ENCODE measurements around the gene HDGFL2. TPM values are rescaled to one million over a fixed set of nuclear protein-coding genes. Genes with fewer than 3 reads are reported as not detected.

The HDGFL2 gene
- total RNA-seq, 1 experiment from 2014 or later = 108 TPM

- Histone ChIP-seq H2BK15ac (ENCODE audit: low read depth, low read length) (no peak overlapping the region), H3K4me2 (ENCODE audit: insufficient read depth, insufficient read length, low read length) (no peak overlapping the region), H4K8ac (replicated peaks; ENCODE audit: insufficient read length, low read depth, low read length) (no peak overlapping the region), H3K9me3 (ENCODE audit: control insufficient read depth, low read depth, low read length) (no peaks in the 10 kb centered on the region), H3K27ac (ENCODE audit: insufficient read length, low read depth, low read length) (no peak overlapping the region), H3T11ph (ENCODE audit: low read length) (no peak overlapping the region), H2BK120ac (ENCODE audit: low read depth, low read length, poor library complexity, severe bottlenecking) (no peak overlapping the region), H2BK20ac (ENCODE audit: low read depth, low read length, poor library complexity, severe bottlenecking) (no peak overlapping the region), H3K18ac (ENCODE audit: insufficient read length, low read depth, low read length) (no peak overlapping the region), H3K79me1 (ENCODE audit: insufficient read depth, low read depth, low read length, poor library complexity, severe bottlenecking) (no peaks in the 10 kb centered on the region), H4K5ac (ENCODE audit: insufficient read length, low read depth, low read length) (no peak overlapping the region), H4K91ac (ENCODE audit: insufficient read length, low read depth, low read length) (no peak overlapping the region), H3K56ac (ENCODE audit: insufficient read length, low read depth, low read length) (no peak overlapping the region), H3K4me1 (ENCODE audit: insufficient read depth, low read length) (no peaks in the 10 kb centered on the region; the same call in 1 of the 2 replicates), H3K9ac (ENCODE audit: extremely low read depth, insufficient read length, low read length) (no peak overlapping the region), H3K14ac (ENCODE audit: insufficient read depth, low read length) (no peak overlapping the region), H3K4ac (ENCODE audit: low read depth, low read length) (no peak overlapping the region), H2BK12ac (ENCODE audit: insufficient read length, low read depth, low read length) (no peak overlapping the region), H2AFZ (ENCODE audit: low read length) (no peak overlapping the region), H3K23me2 (ENCODE audit: insufficient read length, low read depth, low read length, poor library complexity, severe bottlenecking) (no peaks in the 10 kb centered on the region), H3K23ac (ENCODE audit: insufficient read length, low read depth, low read length) (no peak overlapping the region), H2BK5ac (ENCODE audit: insufficient read length, low read length) (no peak overlapping the region), H3K79me2 (ENCODE audit: insufficient read depth, low read length) (no peaks in the 10 kb centered on the region), H2AK5ac (ENCODE audit: insufficient read length, low read length) (no peak overlapping the region), H4K20me1 (ENCODE audit: control insufficient read depth, insufficient read depth, insufficient read length) (no peaks in the 10 kb centered on the region), H3K27me3 (ENCODE audit: insufficient read depth, low read length) (no peaks in the 10 kb centered on the region)
- Mint-ChIP-seq H3K27me3 (ENCODE audit: low read depth) (no peaks in the 10 kb centered on the region), H3K4me3 (no peak overlapping the region), H3K27ac (peak overlapping the region in 1 of 3 experiments; percentile 29; a peak in 2 of 7 replicates), H3K9me3 (no peaks in the 10 kb centered on the region), H3K36me3 (ENCODE audit: insufficient read depth in 1 of 3, low read depth in 3 of 3) (peaks cover 25 to 58% (median 50%) of the 10 kb centered on the region in 3 experiments; a peak in 6 of 7 replicates), H3K4me1 (no peaks in the 10 kb centered on the region)
- DNase-seq = peak; percentile 17
- no CpG with 5 or more reads among the region's 11 CpGs for WGBS (ENCODE audit: extremely low coverage, insufficient read length, low lambda C conversion rate)
- TF ChIP-seq CTCF (conservative IDR thresholded peaks at IDR 0.05) = no peak
Measured at GRCh38 chr19:4487572-4487971, 15.5 kb downstream of the HDGFL2 start.

Measured in H9 (cell line).